Nasal cavity respiratory epithelium epithelial cell of viscerocranial mucosa (primary cell): ENCODE results near the gene CTAGE9. TPM values are rescaled to one million over a fixed set of nuclear protein-coding genes. Genes with fewer than 3 reads are reported as not detected.

ENCODE experiments used
- total RNA-seq: library from RNA; depleted of rRNA; stranded (reverse); fragments of >200 nt; gene quantifications from 2 replicates; pipeline ENCODE4 v1.2.3, GENCODE V29; 2014

CTAGE9 gene
- not detected in 2 replicates for total RNA-seq

GRCh38 chr6:131710917-131711316, at the start of gene CTAGE9:
TSS of gene CTAGE9 (minus strand) at chr6:131711017. CDS start at chr6:131711017, 0 bp downstream.

Other genes with a start within 250 kb of the CTAGE9 start
- gene ARG1, start 137.8 kb downstream of the CTAGE9 start, total RNA-seq = under 0.01 TPM in 1 of 2 replicates, not detected in the other
- gene MED23, start 82.8 kb downstream of the CTAGE9 start, total RNA-seq = 24.9 and 36.5 TPM in 2 replicates
- 0.07 TPM in 1 of 2 replicates, not detected in the other for gene ENPP3, start 73.7 kb downstream of the CTAGE9 start, total RNA-seq
- gene OR2A4, start 9.6 kb downstream of the CTAGE9 start, total RNA-seq = not detected in 2 replicates
- gene ENPP1, start 97.0 kb upstream of the CTAGE9 start, total RNA-seq = under 0.01 and 0.07 TPM in 2 replicates
- gene CCN2, start 240.4 kb upstream of the CTAGE9 start, total RNA-seq = 7.5 and 53.6 TPM in 2 replicates